ENCODE data around the gene IGFN1. TPM values are rescaled to one million over a fixed set of nuclear protein-coding genes. Genes with fewer than 3 reads are reported as not detected.
A peak's percentile ranks its signal among the peaks of the same experiment; 100 is the strongest.

Gene IGFN1
- polyA plus RNA-seq, 4 donors = under 0.01 to 0.50 (median 0.01) TPM; not detected in 1

DNA sequence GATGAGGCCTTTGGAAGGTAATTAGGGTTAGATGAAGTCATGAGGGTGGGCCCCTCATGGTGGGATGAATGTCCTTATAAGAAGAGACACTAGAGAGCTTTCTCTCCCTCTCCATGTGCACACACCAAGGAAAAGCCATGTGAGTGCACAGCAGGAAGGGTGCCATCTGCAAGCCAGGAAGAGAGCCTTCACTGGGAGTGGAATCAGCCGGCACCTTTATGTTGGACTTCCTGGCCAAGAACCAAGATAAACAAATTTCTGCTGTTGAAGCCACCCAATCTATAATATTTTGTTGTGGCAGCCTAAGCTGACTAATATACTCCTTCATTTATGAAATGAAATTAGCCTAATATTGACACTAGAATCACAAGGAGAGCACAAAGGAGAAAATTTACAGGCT is 54.5 kb downstream of the IGFN1 start:
- no peaks in the 10 kb centered on the region for H3K9me3 ChIP-seq (ENCODE audit: control insufficient read depth in 2 of 2, insufficient read depth in 1 of 2, low read depth in 1 of 2, low read length in 1 of 2)
- no peaks in the 10 kb centered on the region for H3K27me3 ChIP-seq (ENCODE audit: control insufficient read depth in 3 of 3, insufficient read depth in 3 of 3, low read length in 3 of 3)
- no peaks in the 10 kb centered on the region for H3K36me3 ChIP-seq (ENCODE audit: control insufficient read depth in 3 of 3, insufficient read depth in 2 of 3, low read depth in 1 of 3, low read length in 3 of 3)
- peak in 1 of 2 donors; percentile 48 for DNase-seq
- no peak overlapping the region for H3K27ac ChIP-seq (ENCODE audit: low read depth in 1 of 3, low read length in 2 of 3)
- H3K4me1 ChIP-seq (ENCODE audit: control insufficient read depth in 3 of 3, insufficient read depth in 2 of 3, low read depth in 1 of 3, low read length in 2 of 3) = peaks cover 0 to 2% (median 0%) of the 10 kb centered on the region in 3 donors
- no peak overlapping the region for H3K4me3 ChIP-seq (ENCODE audit: low read depth in 1 of 3, low read length in 3 of 3)
- 4 to 31% (median 17%) methylated on average over 1 of the region's 1 CpG for WGBS, 3 donors
- FAIRE-seq = no peak

- Histone ChIP-seq H3K9me3 (ENCODE audit: control insufficient read depth in 2 of 2, insufficient read depth in 1 of 2, low read depth in 1 of 2, low read length in 1 of 2) (no peaks in the 10 kb centered on the region), H3K27me3 (ENCODE audit: control insufficient read depth in 3 of 3, insufficient read depth in 3 of 3, low read length in 3 of 3) (no peaks in the 10 kb centered on the region), H3K27ac (ENCODE audit: low read depth in 1 of 3, low read length in 2 of 3) (no peak overlapping the region), H3K4me3 (ENCODE audit: low read depth in 1 of 3, low read length in 3 of 3) (no peak overlapping the region), H3K4me1 (ENCODE audit: control insufficient read depth in 3 of 3, insufficient read depth in 2 of 3, low read depth in 1 of 3, low read length in 2 of 3) (peaks cover 0 to 2% (median 0%) of the 10 kb centered on the region in 3 donors), H3K36me3 (ENCODE audit: control insufficient read depth in 3 of 3, insufficient read depth in 2 of 3, low read depth in 1 of 3, low read length in 3 of 3) (no peaks in the 10 kb centered on the region)
- no peak for DNase-seq
- 89 to 93% (median 91%) methylated on average over 14 of the region's 14 CpGs for WGBS, 3 donors
- FAIRE-seq = no peak
Measured at GRCh38 chr1:201248721-201249559, 58.3 kb downstream of the IGFN1 start.

DNA sequence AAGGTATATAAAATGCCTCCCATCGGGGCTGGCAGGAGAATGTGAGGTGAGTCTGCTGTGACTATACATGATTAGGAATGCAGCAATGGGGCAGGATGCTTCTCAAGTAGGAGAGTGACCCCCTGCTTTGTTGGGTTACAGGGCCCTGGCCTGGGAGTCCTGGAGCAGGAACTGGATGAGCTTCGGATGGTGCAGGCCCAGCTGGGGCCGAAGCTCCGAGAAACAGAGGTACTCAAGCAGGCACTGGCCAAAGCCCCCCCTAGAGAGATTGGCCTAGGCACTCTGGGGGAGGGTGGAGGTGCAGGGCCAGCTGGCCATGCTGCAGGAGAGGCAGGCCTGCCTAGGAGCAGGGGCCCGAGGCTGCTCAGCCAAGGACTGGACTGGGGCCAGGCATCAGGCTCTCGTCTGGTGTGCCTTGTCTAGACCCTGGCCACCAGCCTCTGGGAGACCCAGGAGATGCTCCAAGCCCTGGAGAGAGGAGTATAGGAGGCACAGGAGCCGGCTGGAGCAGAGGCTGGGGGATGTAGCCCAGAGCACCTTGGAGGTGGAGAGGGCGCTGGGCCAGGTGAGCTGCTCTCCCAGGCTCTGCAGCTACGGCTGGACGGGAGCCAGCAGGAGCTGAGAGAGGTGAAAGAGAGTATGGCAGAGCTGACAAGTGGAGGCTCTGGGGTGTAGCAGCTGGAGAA is 59.8 kb downstream of the IGFN1 start:
- no peak overlapping the region for H3K4me3 ChIP-seq (ENCODE audit: low read depth in 1 of 3, low read length in 3 of 3)
- no peak overlapping the region for H3K27ac ChIP-seq (ENCODE audit: low read depth in 1 of 3, low read length in 2 of 3)
- DNase-seq = no peak
- 67 to 82% (median 73%) methylated on average over 10 of the region's 10 CpGs for WGBS, 3 donors
- H3K9me3 ChIP-seq (ENCODE audit: control insufficient read depth in 2 of 2, insufficient read depth in 1 of 2, low read depth in 1 of 2, low read length in 1 of 2) = no peaks in the 10 kb centered on the region
- no peaks in the 10 kb centered on the region for H3K36me3 ChIP-seq (ENCODE audit: control insufficient read depth in 3 of 3, insufficient read depth in 2 of 3, low read depth in 1 of 3, low read length in 3 of 3)
- H3K27me3 ChIP-seq (ENCODE audit: control insufficient read depth in 3 of 3, insufficient read depth in 3 of 3, low read length in 3 of 3) = no peaks in the 10 kb centered on the region
- no peak for FAIRE-seq
- H3K4me1 ChIP-seq (ENCODE audit: control insufficient read depth in 3 of 3, insufficient read depth in 2 of 3, low read depth in 1 of 3, low read length in 2 of 3) = no peaks in the 10 kb centered on the region

- WGBS, 3 donors = 43 to 67% (median 63%) methylated on average over 2 of the region's 2 CpGs
- Histone ChIP-seq H3K27ac (ENCODE audit: low read depth in 1 of 3, low read length in 2 of 3) (no peak overlapping the region), H3K36me3 (ENCODE audit: control insufficient read depth in 3 of 3, insufficient read depth in 2 of 3, low read depth in 1 of 3, low read length in 3 of 3) (no peaks in the 10 kb centered on the region), H3K4me3 (ENCODE audit: low read depth in 1 of 3, low read length in 3 of 3) (no peak overlapping the region), H3K27me3 (ENCODE audit: control insufficient read depth in 3 of 3, insufficient read depth in 3 of 3, low read length in 3 of 3) (no peaks in the 10 kb centered on the region), H3K9me3 (ENCODE audit: control insufficient read depth in 2 of 2, insufficient read depth in 1 of 2, low read depth in 1 of 2, low read length in 1 of 2) (no peaks in the 10 kb centered on the region), H3K4me1 (ENCODE audit: control insufficient read depth in 3 of 3, insufficient read depth in 2 of 3, low read depth in 1 of 3, low read length in 2 of 3) (no peaks in the 10 kb centered on the region)
- FAIRE-seq (no peak), DNase-seq (no peak)
Measured at GRCh38 chr1:201251411-201251810, 60.8 kb downstream of the IGFN1 start.

GRCh38 chr1:201251851-201252430 is 61.3 kb downstream of the IGFN1 start:
- FAIRE-seq = no peak

GRCh38 chr1:201252944-201253371 is 62.3 kb downstream of the IGFN1 start:
- DNase-seq (no peak), FAIRE-seq (no peak)
- H3K27me3 ChIP-seq (ENCODE audit: control insufficient read depth in 3 of 3, insufficient read depth in 3 of 3, low read length in 3 of 3) = no peaks in the 10 kb centered on the region
- H3K27ac ChIP-seq (ENCODE audit: low read depth in 1 of 3, low read length in 2 of 3) = no peak overlapping the region
- no peaks in the 10 kb centered on the region for H3K36me3 ChIP-seq (ENCODE audit: control insufficient read depth in 3 of 3, insufficient read depth in 2 of 3, low read depth in 1 of 3, low read length in 3 of 3)
- no peak overlapping the region for H3K4me3 ChIP-seq (ENCODE audit: low read depth in 1 of 3, low read length in 3 of 3)
- WGBS, 3 donors = 79 to 96% (median 88%) methylated on average over 6 of the region's 6 CpGs
- no peaks in the 10 kb centered on the region for H3K9me3 ChIP-seq (ENCODE audit: control insufficient read depth in 2 of 2, insufficient read depth in 1 of 2, low read depth in 1 of 2, low read length in 1 of 2)
- no peaks in the 10 kb centered on the region for H3K4me1 ChIP-seq (ENCODE audit: control insufficient read depth in 3 of 3, insufficient read depth in 2 of 3, low read depth in 1 of 3, low read length in 2 of 3)

More at GRCh38 chr1:201251851-201252430, 61.3 kb downstream of the IGFN1 start:
- Histone ChIP-seq H3K36me3 (ENCODE audit: control insufficient read depth in 3 of 3, insufficient read depth in 2 of 3, low read depth in 1 of 3, low read length in 3 of 3) (no peaks in the 10 kb centered on the region), H3K27me3 (ENCODE audit: control insufficient read depth in 3 of 3, insufficient read depth in 3 of 3, low read length in 3 of 3) (no peaks in the 10 kb centered on the region), H3K27ac (ENCODE audit: low read depth in 1 of 3, low read length in 2 of 3) (no peak overlapping the region), H3K9me3 (ENCODE audit: control insufficient read depth in 2 of 2, insufficient read depth in 1 of 2, low read depth in 1 of 2, low read length in 1 of 2) (no peaks in the 10 kb centered on the region), H3K4me1 (ENCODE audit: control insufficient read depth in 3 of 3, insufficient read depth in 2 of 3, low read depth in 1 of 3, low read length in 2 of 3) (no peaks in the 10 kb centered on the region), H3K4me3 (ENCODE audit: low read depth in 1 of 3, low read length in 3 of 3) (no peak overlapping the region)
- DNase-seq = no peak
- 66 to 69% (median 69%) methylated on average over 11 of the region's 11 CpGs for WGBS, 3 donors

DNA sequence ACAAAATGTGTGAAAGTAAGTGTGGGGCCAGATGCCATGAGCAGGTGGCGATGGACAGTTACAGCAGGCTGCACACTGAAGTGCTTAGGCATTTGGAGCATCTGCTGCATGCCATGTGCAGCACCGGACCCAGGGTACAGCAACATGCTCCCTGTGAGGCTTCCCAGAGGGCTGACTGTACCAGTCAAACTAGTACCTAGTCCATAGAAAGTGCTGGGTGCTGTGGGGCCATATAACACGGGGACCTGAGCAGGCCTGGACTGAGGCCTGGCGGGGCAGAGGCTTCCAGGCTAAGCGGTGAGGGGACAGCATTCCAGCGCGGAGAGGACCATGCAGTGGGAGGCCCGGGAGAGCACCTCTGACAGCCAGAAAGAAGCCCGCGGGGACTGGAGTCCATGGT is 62.8 kb downstream of the IGFN1 start:
- DNase-seq = no peak
- Histone ChIP-seq H3K4me1 (ENCODE audit: control insufficient read depth in 3 of 3, insufficient read depth in 2 of 3, low read depth in 1 of 3, low read length in 2 of 3) (no peaks in the 10 kb centered on the region), H3K27ac (ENCODE audit: low read depth in 1 of 3, low read length in 2 of 3) (no peak overlapping the region), H3K4me3 (ENCODE audit: low read depth in 1 of 3, low read length in 3 of 3) (no peak overlapping the region), H3K27me3 (ENCODE audit: control insufficient read depth in 3 of 3, insufficient read depth in 3 of 3, low read length in 3 of 3) (no peaks in the 10 kb centered on the region), H3K9me3 (ENCODE audit: control insufficient read depth in 2 of 2, insufficient read depth in 1 of 2, low read depth in 1 of 2, low read length in 1 of 2) (no peaks in the 10 kb centered on the region), H3K36me3 (ENCODE audit: control insufficient read depth in 3 of 3, insufficient read depth in 2 of 3, low read depth in 1 of 3, low read length in 3 of 3) (no peaks in the 10 kb centered on the region)
- no peak for FAIRE-seq
- 79 to 83% (median 80%) methylated on average over 10 of the region's 10 CpGs for WGBS, 3 donors

DNA sequence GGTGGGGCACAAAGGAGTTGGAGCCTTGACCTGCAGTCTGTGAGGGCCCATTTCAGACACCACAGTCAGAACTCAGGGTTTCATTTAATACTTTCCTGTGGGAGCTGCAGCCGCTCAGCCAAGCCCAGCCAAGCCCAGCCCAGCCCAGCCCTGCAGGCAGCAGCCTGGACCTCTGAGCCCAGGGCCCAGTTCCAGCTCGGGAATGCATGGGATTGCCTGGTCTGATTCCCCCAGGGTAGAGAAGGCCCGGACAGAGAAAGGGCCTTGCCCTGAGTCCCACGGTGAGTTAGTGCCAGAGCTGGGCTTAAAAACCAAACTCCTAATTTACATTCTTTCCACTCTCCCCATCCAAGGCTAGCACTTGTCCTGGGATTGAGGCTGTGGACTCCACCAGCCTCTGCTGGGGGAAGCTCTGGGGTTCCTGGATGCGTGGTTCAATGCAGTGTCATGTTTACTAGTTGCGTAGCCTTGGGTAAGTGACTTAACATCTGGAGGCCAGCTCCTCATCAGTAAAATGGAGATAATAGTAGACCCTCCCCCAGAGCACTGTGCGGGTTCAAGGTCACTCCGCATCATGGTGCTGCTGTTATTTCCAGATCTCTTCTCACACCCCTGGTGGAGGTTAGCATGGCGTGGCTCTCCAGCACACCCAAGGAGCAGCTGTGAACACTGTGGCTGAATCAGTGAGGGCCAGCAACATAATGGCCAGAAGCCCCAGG is 63.4 kb downstream of the IGFN1 start:
- Histone ChIP-seq H3K9me3 (ENCODE audit: control insufficient read depth in 2 of 2, insufficient read depth in 1 of 2, low read depth in 1 of 2, low read length in 1 of 2) (no peaks in the 10 kb centered on the region), H3K27me3 (ENCODE audit: control insufficient read depth in 3 of 3, insufficient read depth in 3 of 3, low read length in 3 of 3) (peaks cover 0 to 5% (median 0%) of the 10 kb centered on the region in 3 donors), H3K4me1 (ENCODE audit: control insufficient read depth in 3 of 3, insufficient read depth in 2 of 3, low read depth in 1 of 3, low read length in 2 of 3) (no peaks in the 10 kb centered on the region), H3K36me3 (ENCODE audit: control insufficient read depth in 3 of 3, insufficient read depth in 2 of 3, low read depth in 1 of 3, low read length in 3 of 3) (no peaks in the 10 kb centered on the region), H3K4me3 (ENCODE audit: low read depth in 1 of 3, low read length in 3 of 3) (no peak overlapping the region), H3K27ac (ENCODE audit: low read depth in 1 of 3, low read length in 2 of 3) (no peak overlapping the region)
- FAIRE-seq = no peak
- DNase-seq = no peak
- 72 to 79% (median 76%) methylated on average over 9 of the region's 9 CpGs for WGBS, 3 donors

Data from small intestine (tissue), 7 donors.